HG03354 (cell line): ENCODE measurements around the gene PSME2.
"Not testable (repeated sequence)": the region's sequence is repeated elsewhere in the genome, so short reads cannot be mapped to it uniquely, and the experiment has no call there.

Experiments
- ATAC-seq: cut with Tn5 transposase; IDR thresholded peaks from one replicate; pipeline ENCODE4 v1.9.1; 2021; ENCODE audit warnings: mild to moderate bottlenecking; ENCODE audit not compliant: unreplicated experiment, poor library complexity, severe bottlenecking

PSME2 gene

GRCh38 chr14:24119691-24120090, 26.7 kb downstream of the PSME2 start:
- ATAC-seq, result no peak

- ATAC-seq, result no peak
Observed at GRCh38 chr14:24117179-24117578, 29.2 kb downstream of the PSME2 start.

GRCh38 chr14:24116128-24116814, 30.1 kb downstream of the PSME2 start:
- no peak for ATAC-seq

GRCh38 chr14:24115422-24116127, 30.8 kb downstream of the PSME2 start:
- ATAC-seq, result no peak

- ATAC-seq, result peak; percentile 86
Observed at GRCh38 chr14:24114532-24115421, 31.6 kb downstream of the PSME2 start, which contains the start of the genes DCAF11 and NRL. TSS of gene DCAF11 (plus strand) at chr14:24114777. CDS start at chr14:24115595, 818 bp downstream. TSS of gene NRL (minus strand) at chr14:24114949. CDS start at chr14:24082848, 32,101 bp downstream.

- ATAC-seq, result peak; percentile 34
Observed at GRCh38 chr14:24113801-24114531, 32.4 kb downstream of the PSME2 start.

GRCh38 chr14:24113379-24113800, 33.0 kb downstream of the PSME2 start:
- no peak for ATAC-seq

GRCh38 chr14:24110523-24110922, 35.9 kb downstream of the PSME2 start:
- no peak for ATAC-seq

GRCh38 chr14:24110060-24110459, 36.4 kb downstream of the PSME2 start:
- ATAC-seq, result no peak

GRCh38 chr14:24108336-24108874, 38.0 kb downstream of the PSME2 start:
- peak; percentile 39 for ATAC-seq

GRCh38 chr14:24106672-24107271, 39.6 kb downstream of the PSME2 start:
- no peak for ATAC-seq

GRCh38 chr14:24105609-24106239, 40.7 kb downstream of the PSME2 start:
- not testable (repeated sequence) for ATAC-seq

GRCh38 chr14:24103451-24103850, 43.0 kb downstream of the PSME2 start:
- ATAC-seq, result no peak

- no peak for ATAC-seq
Observed at GRCh38 chr14:24102357-24103048, 43.9 kb downstream of the PSME2 start.

GRCh38 chr14:24100982-24101494, 45.4 kb downstream of the PSME2 start:
- ATAC-seq, result no peak

GRCh38 chr14:24100197-24100981, 46.0 kb downstream of the PSME2 start:
- ATAC-seq, result no peak
